HEK293 (cell line): ENCODE results near the gene AGGF1.

Experiments
- CTCF ChIA-PET: fragments of 350-600 bp; formaldehyde crosslinking; extraction: SDS; loops from one replicate; lab custom pipeline; 2021; ENCODE audit warnings: antibody characterized with exemption; lab: Yijun Ruan, JAX
- POLR2A ChIA-PET: fragments of 300-600 bp; formaldehyde crosslinking; extraction: SDS; loops from one replicate; lab custom pipeline; 2020; ENCODE audit warnings: antibody characterized with exemption, inconsistent platforms; lab: Yijun Ruan, JAX
- H3K27ac ChIP-seq: fragments of 200-500 bp; sonication (Bioruptor generic); 2 replicates; pipeline ENCODE4 v1.5.1; 2014; ENCODE audit warnings: low read depth, low read length, control low read depth, inconsistent platforms; ENCODE audit errors: extremely low read depth
- H3K36me3 ChIP-seq, 2 experiments: fragments of 200-500 bp in 1 of 2; sonication (Bioruptor generic) in 1 of 2; 1 replicate in 1 of 2; 2 replicates in 1 of 2; pipeline ENCODE4 v1.5.1; 2014 to 2017; ENCODE audit warnings: inconsistent platforms in 2 of 2, low read length in 2 of 2; ENCODE audit not compliant: control insufficient read depth in 2 of 2, insufficient read depth in 1 of 2
- H3K4me1 ChIP-seq: fragments of 200-500 bp; sonication (Bioruptor generic); 2 replicates; pipeline ENCODE4 v1.5.1; 2014; ENCODE audit warnings: mild to moderate bottlenecking, low read length, inconsistent platforms; ENCODE audit not compliant: control insufficient read depth, insufficient read depth
- H3K4me3 ChIP-seq: 2 replicates; pipeline ENCODE4 v1.5.1; 2011; ENCODE audit warnings: low read depth, mild to moderate bottlenecking, control low read depth, low read length, moderate library complexity
- H3K9me3 ChIP-seq: fragments of 200-500 bp; sonication (Bioruptor generic); 2 replicates; pipeline ENCODE4 v1.5.1; 2014; ENCODE audit warnings: low read depth, low read length, inconsistent platforms; ENCODE audit not compliant: control insufficient read depth, insufficient read depth
- HOXC10 ChIP-seq: sonication (generic); formaldehyde crosslinking; IDR thresholded peaks from 2 replicates; pipeline ENCODE4 v1.8.1; 2023; ENCODE audit warnings: mild to moderate bottlenecking, missing genetic modification reagents
- KLF16 ChIP-seq: fragments of 450-650 bp; formaldehyde crosslinking; IDR thresholded peaks from 2 replicates; pipeline ENCODE4 v1.5.1; 2017; ENCODE audit warnings: missing biosample characterization, missing genetic modification characterization
- KLF8 ChIP-seq: fragments of 450-650 bp; formaldehyde crosslinking; IDR thresholded peaks from 2 replicates; pipeline ENCODE4 v1.5.1; 2016; ENCODE audit warnings: missing biosample characterization, missing genetic modification characterization
- OSR2 ChIP-seq: fragments of 450-650 bp; formaldehyde crosslinking; IDR thresholded peaks from 2 replicates; pipeline ENCODE4 v1.5.1; 2016; ENCODE audit warnings: missing biosample characterization, missing genetic modification characterization
- ZBTB10 ChIP-seq: fragments of 450-650 bp; formaldehyde crosslinking; IDR thresholded peaks from 2 replicates; pipeline ENCODE4 v1.5.1; 2016; ENCODE audit warnings: missing biosample characterization, missing genetic modification characterization
- ZBTB44 ChIP-seq: fragments of 450-650 bp; IDR thresholded peaks from 2 replicates; pipeline ENCODE4 v1.5.1; 2018; ENCODE audit warnings: missing biosample characterization, mild to moderate bottlenecking, missing genetic modification characterization
- ZFP69B ChIP-seq: fragments of 450-650 bp; formaldehyde crosslinking; IDR thresholded peaks from 2 replicates; pipeline ENCODE4 v1.5.1; 2016; ENCODE audit warnings: missing biosample characterization, missing genetic modification characterization
- ZIC2 ChIP-seq: fragments of 450-650 bp; formaldehyde crosslinking; IDR thresholded peaks from 2 replicates; pipeline ENCODE4 v1.5.1; 2016; ENCODE audit warnings: missing biosample characterization, missing genetic modification characterization
- ZNF155 ChIP-seq: fragments of 450-650 bp; formaldehyde crosslinking; IDR thresholded peaks from 2 replicates; pipeline ENCODE4 v1.5.1; 2016; ENCODE audit warnings: missing biosample characterization, missing genetic modification characterization
- ZNF157 ChIP-seq: fragments of 450-650 bp; formaldehyde crosslinking; IDR thresholded peaks from 2 replicates; pipeline ENCODE4 v1.5.1; 2016; ENCODE audit warnings: missing biosample characterization, missing genetic modification characterization
- ZNF214 ChIP-seq: fragments of 450-650 bp; formaldehyde crosslinking; IDR thresholded peaks from 2 replicates; pipeline ENCODE4 v1.5.1; 2017; ENCODE audit warnings: missing biosample characterization, mild to moderate bottlenecking, missing genetic modification characterization, borderline replicate concordance
- ZNF473 ChIP-seq: fragments of 450-650 bp; formaldehyde crosslinking; IDR thresholded peaks from 2 replicates; pipeline ENCODE4 v1.5.1; 2017; ENCODE audit warnings: missing biosample characterization, missing genetic modification characterization
- ZNF514 ChIP-seq: fragments of 450-650 bp; formaldehyde crosslinking; IDR thresholded peaks from 2 replicates; pipeline ENCODE4 v1.5.1; 2016; ENCODE audit warnings: missing biosample characterization, missing genetic modification characterization
- ZNF561 ChIP-seq: fragments of 450-650 bp; IDR thresholded peaks from 2 replicates; pipeline ENCODE4 v1.5.1; 2018; ENCODE audit warnings: missing biosample characterization, missing genetic modification characterization, borderline replicate concordance
- ZNF776 ChIP-seq: fragments of 450-650 bp; formaldehyde crosslinking; IDR thresholded peaks from 2 replicates; pipeline ENCODE4 v1.5.0; 2017; ENCODE audit warnings: missing biosample characterization, missing genetic modification characterization, borderline replicate concordance
- ZSCAN18 ChIP-seq: fragments of 450-650 bp; formaldehyde crosslinking; IDR thresholded peaks from 2 replicates; pipeline ENCODE4 v1.5.1; 2016; ENCODE audit warnings: missing biosample characterization, missing genetic modification characterization
- TF ChIP-seq, protein P1 (sequence below): fragments of 450-650 bp; formaldehyde crosslinking; IDR thresholded peaks from 2 replicates; pipeline ENCODE4 v1.5.1; 2016; ENCODE audit warnings: missing biosample characterization, missing genetic modification characterization
- TF ChIP-seq, protein P2 (sequence below): fragments of 450-650 bp; formaldehyde crosslinking; IDR thresholded peaks from 2 replicates; pipeline ENCODE4 v1.5.1; 2016; ENCODE audit warnings: missing biosample characterization, missing genetic modification characterization
- TF ChIP-seq, protein P3 (sequence below): fragments of 450-650 bp; formaldehyde crosslinking; IDR thresholded peaks from 2 replicates; pipeline ENCODE4 v1.5.1; 2016; ENCODE audit warnings: missing biosample characterization, missing genetic modification characterization

Gene AGGF1

DNA sequence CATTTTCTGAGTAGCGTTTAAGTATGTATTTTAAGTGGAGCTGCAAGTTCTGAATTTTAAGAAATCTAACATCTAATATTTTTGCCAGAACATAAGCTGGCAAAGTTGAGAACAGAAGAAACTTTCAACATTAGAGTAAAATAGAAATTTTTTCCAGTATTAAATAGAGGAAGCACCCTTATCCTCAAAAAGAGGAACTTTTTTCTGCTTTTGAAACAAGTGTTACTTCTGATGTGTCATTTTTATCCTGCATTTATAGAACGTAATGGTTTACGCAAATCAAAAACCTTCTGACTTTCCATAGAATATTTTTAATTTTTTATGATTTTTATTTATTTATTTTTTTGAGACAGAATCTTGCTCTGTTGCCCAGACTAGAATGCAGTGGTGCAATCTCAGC lies 35.1 kb downstream of the AGGF1 start:
- Histone ChIP-seq H3K36me3 (peaks cover 35 to 68% of the 10 kb centered on the region in 2 experiments), H3K27ac (no peak overlapping the region), H3K4me1 (no peaks in the 10 kb centered on the region), H3K9me3 (no peaks in the 10 kb centered on the region), H3K4me3 (no peak overlapping the region)
- POLR2A ChIA-PET, result interaction anchor here (1.1 kb wide), 1 partner anchor 35 kb away, joined by 3 read pairs; the partner anchor contains the start of gene AGGF1
- CTCF ChIA-PET, result interaction anchor here (1.1 to 2.0 kb wide), 2 partner anchors 12 to 197 kb away, joined by 3 to 12 read pairs; no protein-coding TSS in a partner anchor
- TF ChIP-seq HOXC10 (no peak), ZIC2 (tag by site-specific recombination) (no peak)

- Histone ChIP-seq H3K27ac (no peak overlapping the region), H3K4me1 (no peaks in the 10 kb centered on the region), H3K4me3 (no peak overlapping the region), H3K36me3 (peaks cover 26 to 70% of the 10 kb centered on the region in 2 experiments), H3K9me3 (no peaks in the 10 kb centered on the region)
- ChIA-PET CTCF (interaction anchor here (2.7 kb wide), 1 partner anchor 11 kb away, joined by 14 read pairs; no protein-coding TSS in a partner anchor), POLR2A (no interaction called here)
- TF ChIP-seq, protein P1, sequence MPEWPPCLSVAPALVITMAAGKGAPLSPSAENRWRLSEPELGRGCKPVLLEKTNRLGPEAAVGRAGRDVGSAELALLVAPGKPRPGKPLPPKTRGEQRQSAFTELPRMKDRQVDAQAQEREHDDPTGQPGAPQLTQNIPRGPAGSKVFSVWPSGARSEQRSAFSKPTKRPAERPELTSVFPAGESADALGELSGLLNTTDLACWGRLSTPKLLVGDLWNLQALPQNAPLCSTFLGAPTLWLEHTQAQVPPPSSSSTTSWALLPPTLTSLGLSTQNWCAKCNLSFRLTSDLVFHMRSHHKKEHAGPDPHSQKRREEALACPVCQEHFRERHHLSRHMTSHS, result no peak
- TF ChIP-seq ZFP69B (tag by site-specific recombination), result no peak
- TF ChIP-seq ZBTB10 (tag by site-specific recombination), result no peak
- TF ChIP-seq OSR2 (tag by site-specific recombination), result no peak
- TF ChIP-seq ZNF157 (tag by site-specific recombination), result no peak
- TF ChIP-seq, protein P2, sequence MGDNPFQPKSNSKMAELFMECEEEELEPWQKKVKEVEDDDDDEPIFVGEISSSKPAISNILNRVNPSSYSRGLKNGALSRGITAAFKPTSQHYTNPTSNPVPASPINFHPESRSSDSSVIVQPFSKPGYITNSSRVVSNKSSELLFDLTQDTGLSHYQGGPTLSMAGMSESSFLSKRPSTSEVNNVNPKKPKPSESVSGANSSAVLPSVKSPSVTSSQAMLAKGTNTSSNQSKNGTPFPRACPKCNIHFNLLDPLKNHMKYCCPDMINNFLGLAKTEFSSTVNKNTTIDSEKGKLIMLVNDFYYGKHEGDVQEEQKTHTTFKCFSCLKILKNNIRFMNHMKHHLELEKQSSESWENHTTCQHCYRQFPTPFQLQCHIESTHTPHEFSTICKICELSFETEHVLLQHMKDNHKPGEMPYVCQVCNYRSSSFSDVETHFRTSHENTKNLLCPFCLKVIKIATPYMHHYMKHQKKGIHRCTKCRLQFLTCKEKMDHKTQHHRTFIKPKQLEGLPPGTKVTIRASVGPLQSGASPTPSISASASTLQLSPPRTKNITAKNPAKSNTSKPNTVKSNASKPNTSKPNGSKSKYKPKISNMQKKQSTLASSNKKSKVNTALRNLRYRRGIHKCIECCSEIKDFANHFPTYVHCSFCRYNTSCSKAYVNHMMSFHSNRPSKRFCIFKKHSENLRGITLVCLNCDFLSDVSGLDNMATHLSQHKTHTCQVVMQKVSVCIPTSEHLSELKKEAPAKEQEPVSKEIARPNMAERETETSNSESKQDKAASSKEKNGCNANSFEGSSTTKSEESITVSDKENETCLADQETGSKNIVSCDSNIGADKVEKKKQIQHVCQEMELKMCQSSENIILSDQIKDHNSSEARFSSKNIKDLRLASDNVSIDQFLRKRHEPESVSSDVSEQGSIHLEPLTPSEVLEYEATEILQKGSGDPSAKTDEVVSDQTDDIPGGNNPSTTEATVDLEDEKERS (tag by site-specific recombination), result no peak
- no peak for TF ChIP-seq ZNF561 (tag by site-specific recombination)
- no peak for TF ChIP-seq ZNF776 (tag by site-specific recombination)
- TF ChIP-seq KLF8 (tag by site-specific recombination), result no peak
- TF ChIP-seq, protein P3, sequence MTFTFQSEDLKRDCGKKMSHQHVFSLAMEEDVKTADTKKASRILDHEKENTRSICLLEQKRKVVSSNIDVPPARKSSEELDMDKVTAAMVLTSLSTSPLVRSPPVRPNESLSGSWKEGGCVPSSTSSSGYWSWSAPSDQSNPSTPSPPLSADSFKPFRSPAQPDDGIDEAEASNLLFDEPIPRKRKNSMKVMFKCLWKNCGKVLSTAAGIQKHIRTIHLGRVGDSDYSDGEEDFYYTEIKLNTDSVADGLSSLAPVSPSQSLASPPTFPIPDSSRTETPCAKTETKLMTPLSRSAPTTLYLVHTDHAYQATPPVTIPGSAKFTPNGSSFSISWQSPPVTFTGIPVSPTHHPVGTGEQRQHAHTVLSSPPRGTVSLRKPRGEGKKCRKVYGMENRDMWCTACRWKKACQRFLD, result no peak
- no peak for TF ChIP-seq ZNF473
- no peak for TF ChIP-seq ZNF155 (tag by site-specific recombination)
- TF ChIP-seq KLF16 (tag by site-specific recombination), result no peak
- no peak for TF ChIP-seq ZSCAN18 (tag by site-specific recombination)
- TF ChIP-seq ZBTB44, result no peak
- TF ChIP-seq ZNF214 (tag by site-specific recombination), result no peak
- no peak for TF ChIP-seq ZNF514 (tag by site-specific recombination)
These were observed 36.0 kb downstream of the AGGF1 start for GRCh38 chr5:77066184-77066583.
